ENCODE results near the gene RSRP1.
"Not testable (repeated sequence)": the region's sequence is repeated elsewhere in the genome, so short reads cannot be mapped to it uniquely, and the experiment has no call there.

Gene RSRP1

GRCh38 chr1:25247024-25247828, at the start of gene RSRP1:
RSRP1 (minus strand) TSS chr1:25247454; CDS start chr1:25246963, 491 bp downstream.
- in situ Hi-C loops (cut with MboI; ENCODE audit: low pct_unique_long_range_greater_than_20kb, low sequenced_read_pairs, unreplicated experiment) = no loop called here
- no peak for TF ChIP-seq CTCF (IDR thresholded peaks at IDR 0.05; ENCODE audit: extremely low read depth, insufficient read depth, missing control alignments)
- peak; percentile 100 for DNase-seq (ENCODE audit: low spot score)

- DNase-seq (ENCODE audit: low spot score); in situ Hi-C loops (cut with MboI; ENCODE audit: low pct_unique_long_range_greater_than_20kb, low sequenced_read_pairs, unreplicated experiment): not testable (repeated sequence)
Measured at GRCh38 chr1:25296501-25296900, 49.2 kb upstream of the RSRP1 start.

GRCh38 chr1:25294889-25295826, 47.9 kb upstream of the RSRP1 start:
- in situ Hi-C loops (cut with MboI; ENCODE audit: low pct_unique_long_range_greater_than_20kb, low sequenced_read_pairs, unreplicated experiment) = not testable (repeated sequence)

GRCh38 chr1:25293426-25293825, 46.2 kb upstream of the RSRP1 start:
- DNase-seq (ENCODE audit: low spot score); in situ Hi-C loops (cut with MboI; ENCODE audit: low pct_unique_long_range_greater_than_20kb, low sequenced_read_pairs, unreplicated experiment): not testable (repeated sequence)

More at GRCh38 chr1:25294889-25295826, 47.9 kb upstream of the RSRP1 start:
- DNase-seq (ENCODE audit: low spot score) = not testable (repeated sequence)

GRCh38 chr1:25290043-25290442, 42.8 kb upstream of the RSRP1 start:
- DNase-seq (ENCODE audit: low spot score); in situ Hi-C loops (cut with MboI; ENCODE audit: low pct_unique_long_range_greater_than_20kb, low sequenced_read_pairs, unreplicated experiment): not testable (repeated sequence)

- DNase-seq (ENCODE audit: low spot score); in situ Hi-C loops (cut with MboI; ENCODE audit: low pct_unique_long_range_greater_than_20kb, low sequenced_read_pairs, unreplicated experiment): not testable (repeated sequence)
Measured at GRCh38 chr1:25288573-25289101, 41.4 kb upstream of the RSRP1 start.

- in situ Hi-C loops (cut with MboI; ENCODE audit: low pct_unique_long_range_greater_than_20kb, low sequenced_read_pairs, unreplicated experiment); DNase-seq (ENCODE audit: low spot score): not testable (repeated sequence)
Measured at GRCh38 chr1:25287164-25287563, 39.9 kb upstream of the RSRP1 start.

- in situ Hi-C loops (cut with MboI; ENCODE audit: low pct_unique_long_range_greater_than_20kb, low sequenced_read_pairs, unreplicated experiment); DNase-seq (ENCODE audit: low spot score): not testable (repeated sequence)
Measured at GRCh38 chr1:25285862-25286261, 38.6 kb upstream of the RSRP1 start.

- DNase-seq (ENCODE audit: low spot score); in situ Hi-C loops (cut with MboI; ENCODE audit: low pct_unique_long_range_greater_than_20kb, low sequenced_read_pairs, unreplicated experiment): not testable (repeated sequence)
Measured at GRCh38 chr1:25279693-25280111, 32.4 kb upstream of the RSRP1 start.

GRCh38 chr1:25278790-25279189, 31.5 kb upstream of the RSRP1 start:
- in situ Hi-C loops (cut with MboI; ENCODE audit: low pct_unique_long_range_greater_than_20kb, low sequenced_read_pairs, unreplicated experiment); DNase-seq (ENCODE audit: low spot score): not testable (repeated sequence)

GRCh38 chr1:25278358-25278757, 31.1 kb upstream of the RSRP1 start:
- DNase-seq (ENCODE audit: low spot score); in situ Hi-C loops (cut with MboI; ENCODE audit: low pct_unique_long_range_greater_than_20kb, low sequenced_read_pairs, unreplicated experiment): not testable (repeated sequence)

- in situ Hi-C loops (cut with MboI; ENCODE audit: low pct_unique_long_range_greater_than_20kb, low sequenced_read_pairs, unreplicated experiment); DNase-seq (ENCODE audit: low spot score): not testable (repeated sequence)
Measured at GRCh38 chr1:25277295-25277694, 30.0 kb upstream of the RSRP1 start.

- in situ Hi-C loops (cut with MboI; ENCODE audit: low pct_unique_long_range_greater_than_20kb, low sequenced_read_pairs, unreplicated experiment); DNase-seq (ENCODE audit: low spot score): not testable (repeated sequence)
Measured at GRCh38 chr1:25275648-25276047, 28.4 kb upstream of the RSRP1 start.

GRCh38 chr1:25272238-25272637, 25.0 kb upstream of the RSRP1 start, which contains the start of gene RHD:
RHD (plus strand) TSS chr1:25272509; CDS start chr1:25272548, 39 bp downstream.
- in situ Hi-C loops (cut with MboI; ENCODE audit: low pct_unique_long_range_greater_than_20kb, low sequenced_read_pairs, unreplicated experiment); DNase-seq (ENCODE audit: low spot score): not testable (repeated sequence)

GRCh38 chr1:25268143-25268760, 21.0 kb upstream of the RSRP1 start:
- DNase-seq (ENCODE audit: low spot score); in situ Hi-C loops (cut with MboI; ENCODE audit: low pct_unique_long_range_greater_than_20kb, low sequenced_read_pairs, unreplicated experiment): not testable (repeated sequence)
